NCI-H2196 (cell line): ENCODE results near the gene F12.
"Not testable (repeated sequence)": the region's sequence is repeated elsewhere in the genome, so short reads cannot be mapped to it uniquely, and the experiment has no call there.

Experiments
- DNase-seq: peaks from one replicate; lab custom pipeline; 2025; ENCODE audit not compliant: unreplicated experiment; lab: John Stamatoyannopoulos, UW

F12 gene

GRCh38 chr5:177389241-177390169 is 19.9 kb downstream of the F12 start:
- DNase-seq: no peak

GRCh38 chr5:177388521-177389052 is 20.8 kb downstream of the F12 start:
- DNase-seq: no peak

GRCh38 chr5:177387405-177387804 is 22.0 kb downstream of the F12 start:
- DNase-seq: no peak

- DNase-seq: no peak
Observed at GRCh38 chr5:177386542-177386941, 22.8 kb downstream of the F12 start.

- DNase-seq: no peak
Observed at GRCh38 chr5:177385720-177386119, 23.6 kb downstream of the F12 start.

GRCh38 chr5:177384134-177384533 is 25.2 kb downstream of the F12 start, which contains the start of gene SLC34A1:
Gene SLC34A1 (plus strand): TSS chr5:177384434. CDS start chr5:177385742, 1,308 bp downstream.
- no peak for DNase-seq

GRCh38 chr5:177383181-177383580 is 26.2 kb downstream of the F12 start:
- DNase-seq: no peak

- DNase-seq: no peak
Observed at GRCh38 chr5:177382423-177383029, 26.8 kb downstream of the F12 start.

- DNase-seq: no peak
Observed at GRCh38 chr5:177380805-177381126, 28.6 kb downstream of the F12 start.

GRCh38 chr5:177378884-177379883 is 30.2 kb downstream of the F12 start:
- no peak for DNase-seq

GRCh38 chr5:177377851-177378776 is 31.2 kb downstream of the F12 start:
- DNase-seq: no peak

- no peak for DNase-seq
Observed at GRCh38 chr5:177376107-177376506, 33.3 kb downstream of the F12 start.

GRCh38 chr5:177375516-177375915 is 33.8 kb downstream of the F12 start:
- not testable (repeated sequence) for DNase-seq

- no peak for DNase-seq
Observed at GRCh38 chr5:177374211-177374610, 35.2 kb downstream of the F12 start.

GRCh38 chr5:177373806-177374205 is 35.6 kb downstream of the F12 start:
- DNase-seq: no peak

GRCh38 chr5:177372910-177373309 is 36.5 kb downstream of the F12 start:
- no peak for DNase-seq

- no peak for DNase-seq
Observed at GRCh38 chr5:177372034-177372896, 37.1 kb downstream of the F12 start.

GRCh38 chr5:177371120-177372033 is 38.0 kb downstream of the F12 start:
- DNase-seq: no peak
